MCF 10A (cell line): ENCODE measurements around the gene ESPNL. TPM values are rescaled to one million over a fixed set of nuclear protein-coding genes. Genes with fewer than 3 reads are reported as not detected.

Source experiments
- BruUV-seq: library from RNA; stranded (reverse); fragments of 400-500 nt; replicated peaks from 2 replicates; lab custom pipeline; 2021; lab: Mats Ljungman, UMichigan
- CTCF ChIA-PET: fragments of 300-600 bp; sonication (Branson Sonifier 250); formaldehyde crosslinking; extraction: SDS; loops from one replicate; lab custom pipeline; 2021; ENCODE audit warnings: antibody characterized with exemption, inconsistent platforms; lab: Yijun Ruan, JAX
- POLR2A ChIA-PET: fragments of 300-600, 350-650 bp; sonication (Branson Sonifier 250); formaldehyde crosslinking; extraction: SDS; loops from one replicate; lab custom pipeline; 2020; ENCODE audit warnings: antibody characterized with exemption, inconsistent platforms; lab: Yijun Ruan, JAX
- DNase-seq: peaks from one replicate; pipeline ENCODE4 v3.0.0-alpha.2; 2018; ENCODE audit not compliant: unreplicated experiment
- H3K27ac Mint-ChIP-seq: one replicate; pipeline ENCODE4 v1.8.0; 2022; ENCODE audit warnings: mild to moderate bottlenecking, low read depth, mixed read lengths; ENCODE audit not compliant: unreplicated experiment
- H3K27me3 Mint-ChIP-seq: one replicate; pipeline ENCODE4 v1.8.0; 2022; ENCODE audit warnings: mixed read lengths; ENCODE audit not compliant: insufficient read depth, unreplicated experiment
- H3K36me3 Mint-ChIP-seq: one replicate; pipeline ENCODE4 v1.8.0; 2022; ENCODE audit warnings: mild to moderate bottlenecking, moderate library complexity, mixed read lengths; ENCODE audit not compliant: insufficient read depth, unreplicated experiment
- H3K4me1 Mint-ChIP-seq: one replicate; pipeline ENCODE4 v1.8.0; 2022; ENCODE audit warnings: mixed read lengths; ENCODE audit not compliant: insufficient read depth, unreplicated experiment
- H3K4me3 Mint-ChIP-seq: one replicate; pipeline ENCODE4 v1.8.0; 2022; ENCODE audit warnings: mild to moderate bottlenecking, moderate library complexity, mixed read lengths; ENCODE audit not compliant: unreplicated experiment
- H3K9me3 Mint-ChIP-seq: one replicate; pipeline ENCODE4 v1.8.0; 2022; ENCODE audit warnings: mixed read lengths; ENCODE audit not compliant: unreplicated experiment
- CTCF ChIP-seq: fragments of 200-600 bp; IDR thresholded peaks from one replicate; pipeline ENCODE4 v1.8.0; 2022; ENCODE audit warnings: antibody characterized with exemption, mild to moderate bottlenecking; ENCODE audit not compliant: unreplicated experiment
- intact Hi-C: fragments of 100-400 bp; cut with micrococcal nuclease; formaldehyde crosslinking; loops from 2 replicates; pipeline ENCODE4 v1.14.1; 2022
- total RNA-seq: library from RNA; stranded (reverse); gene quantifications from 2 replicates; pipeline ENCODE4 v1.2.3, GENCODE V29; 2022

Gene ESPNL
- total RNA-seq, 1 experiment from 2014 or later = not detected

GRCh38 chr2:238123218-238123971 lies 23.3 kb downstream of the ESPNL start:
- Mint-ChIP-seq H3K27me3 (peaks cover 12% of the 10 kb centered on the region), H3K4me3 (no peak overlapping the region), H3K27ac (no peak overlapping the region), H3K36me3 (no peaks in the 10 kb centered on the region), H3K4me1 (no peaks in the 10 kb centered on the region), H3K9me3 (peaks cover 5% of the 10 kb centered on the region)
- intact Hi-C loops = no loop called here
- no peak for DNase-seq
- no peak for TF ChIP-seq CTCF
- CTCF ChIA-PET = no interaction called here
- POLR2A ChIA-PET = no interaction called here
- BruUV-seq = no TSS peak

- Mint-ChIP-seq H3K4me3 (no peak overlapping the region), H3K27me3 (peaks cover 6% of the 10 kb centered on the region), H3K9me3 (no peaks in the 10 kb centered on the region), H3K27ac (no peak overlapping the region), H3K36me3 (no peaks in the 10 kb centered on the region), H3K4me1 (no peaks in the 10 kb centered on the region)
- BruUV-seq = no TSS peak
- ChIA-PET POLR2A (no interaction called here), CTCF (interaction anchor here (0.7 kb wide), 1 partner anchor 37 kb away, joined by 3 read pairs; no protein-coding TSS in a partner anchor)
- TF ChIP-seq CTCF = no peak
- DNase-seq = no peak
- intact Hi-C loops = no loop called here
Observed at GRCh38 chr2:238123991-238124470, 23.9 kb downstream of the ESPNL start.

- ChIA-PET POLR2A (no interaction called here), CTCF (interaction anchor here (0.7 kb wide), 1 partner anchor 37 kb away, joined by 3 read pairs; no protein-coding TSS in a partner anchor)
- no peak overlapping the region for H3K27ac Mint-ChIP-seq
- H3K4me3 Mint-ChIP-seq = no peak overlapping the region
- no TSS peak for BruUV-seq
- intact Hi-C loops = no loop called here
- H3K27me3 Mint-ChIP-seq = no peaks in the 10 kb centered on the region
- H3K36me3 Mint-ChIP-seq = no peaks in the 10 kb centered on the region
- TF ChIP-seq CTCF = no peak
- H3K4me1 Mint-ChIP-seq = no peaks in the 10 kb centered on the region
- H3K9me3 Mint-ChIP-seq = no peaks in the 10 kb centered on the region
- DNase-seq = no peak
Observed at GRCh38 chr2:238124488-238125126, 24.5 kb downstream of the ESPNL start.

- Mint-ChIP-seq H3K27ac (no peak overlapping the region), H3K4me3 (no peak overlapping the region), H3K36me3 (no peaks in the 10 kb centered on the region), H3K27me3 (no peaks in the 10 kb centered on the region), H3K9me3 (no peaks in the 10 kb centered on the region), H3K4me1 (no peaks in the 10 kb centered on the region)
- intact Hi-C loops = no loop called here
- BruUV-seq = no TSS peak
- no peak for DNase-seq
- TF ChIP-seq CTCF = no peak
- CTCF ChIA-PET = no interaction called here
- POLR2A ChIA-PET = no interaction called here
Observed at GRCh38 chr2:238125127-238125885, 25.2 kb downstream of the ESPNL start.
